Motor neuron (in vitro differentiated cells): ENCODE measurements around the gene PDPR. TPM values are rescaled to one million over a fixed set of nuclear protein-coding genes. Genes with fewer than 3 reads are reported as not detected.
A peak's percentile ranks its signal among the peaks of the same experiment; 100 is the strongest.
"Not testable (repeated sequence)": the region's sequence is repeated elsewhere in the genome, so short reads cannot be mapped to it uniquely, and the experiment has no call there.

Experiments
- ATAC-seq, 8 experiments: fragments of 200-7000 bp; cut with Tn5 transposase; replicated peaks in 6 of 8; 2 replicates each; pipeline ENCODE4 v1.8.0; 2021; ENCODE audit warnings: mild to moderate bottlenecking in 8 of 8, moderate library complexity in 8 of 8
- H3K27ac ChIP-seq, 2 donors: fragments of 250-450 bp; sonication (Bioruptor Pico); 2 replicates each; pipeline ENCODE4 v1.9.0; 2021; ENCODE audit warnings: antibody characterized with exemption in 2 of 2, mild to moderate bottlenecking in 2 of 2, moderate library complexity in 1 of 2
- H3K4me1 ChIP-seq, 2 donors: fragments of 250-450 bp; sonication (Bioruptor Pico); replicated peaks in 1 of 2; 2 replicates each; pipeline ENCODE4 v1.6.1; 2021; ENCODE audit warnings: antibody characterized with exemption in 2 of 2, mild to moderate bottlenecking in 2 of 2, moderate library complexity in 1 of 2
- H3K4me3 ChIP-seq, 5 donors: fragments of 250-450 bp; sonication (Bioruptor Pico); 2 replicates each; pipeline ENCODE4 v1.9.0; 2021; ENCODE audit warnings: antibody characterized with exemption in 5 of 5, mild to moderate bottlenecking in 5 of 5, moderate library complexity in 4 of 5
- WGBS, 10 experiments: fragments of 450-650 bp; shearing (Covaris generic); methylation state at CpG; one replicate each; pipeline ENCODE4 v1.0.0; 2022; 5-methylcytosine and 5-hydroxymethylcytosine counted together
- in situ Hi-C, 9 experiments: fragments of 400-800 bp; cut with MboI; loops; one replicate each; pipeline ENCODE4 v1.15.0; 2021; ENCODE audit warnings: low sequenced_read_pairs in 9 of 9, low pct_unique_long_range_greater_than_20kb in 2 of 9; ENCODE audit not compliant: unreplicated experiment in 9 of 9
- total RNA-seq, 8 experiments: library from RNA; unstranded; fragments of 300-600 nt; gene quantifications; 2 replicates each; pipeline versions ENCODE4 v1.2.3 to v1.2.4, GENCODE V29; 2022

The PDPR gene
- 10 to 100 TPM; 11.2 to 49.0 (median 16.1) TPM for total RNA-seq

DNA sequence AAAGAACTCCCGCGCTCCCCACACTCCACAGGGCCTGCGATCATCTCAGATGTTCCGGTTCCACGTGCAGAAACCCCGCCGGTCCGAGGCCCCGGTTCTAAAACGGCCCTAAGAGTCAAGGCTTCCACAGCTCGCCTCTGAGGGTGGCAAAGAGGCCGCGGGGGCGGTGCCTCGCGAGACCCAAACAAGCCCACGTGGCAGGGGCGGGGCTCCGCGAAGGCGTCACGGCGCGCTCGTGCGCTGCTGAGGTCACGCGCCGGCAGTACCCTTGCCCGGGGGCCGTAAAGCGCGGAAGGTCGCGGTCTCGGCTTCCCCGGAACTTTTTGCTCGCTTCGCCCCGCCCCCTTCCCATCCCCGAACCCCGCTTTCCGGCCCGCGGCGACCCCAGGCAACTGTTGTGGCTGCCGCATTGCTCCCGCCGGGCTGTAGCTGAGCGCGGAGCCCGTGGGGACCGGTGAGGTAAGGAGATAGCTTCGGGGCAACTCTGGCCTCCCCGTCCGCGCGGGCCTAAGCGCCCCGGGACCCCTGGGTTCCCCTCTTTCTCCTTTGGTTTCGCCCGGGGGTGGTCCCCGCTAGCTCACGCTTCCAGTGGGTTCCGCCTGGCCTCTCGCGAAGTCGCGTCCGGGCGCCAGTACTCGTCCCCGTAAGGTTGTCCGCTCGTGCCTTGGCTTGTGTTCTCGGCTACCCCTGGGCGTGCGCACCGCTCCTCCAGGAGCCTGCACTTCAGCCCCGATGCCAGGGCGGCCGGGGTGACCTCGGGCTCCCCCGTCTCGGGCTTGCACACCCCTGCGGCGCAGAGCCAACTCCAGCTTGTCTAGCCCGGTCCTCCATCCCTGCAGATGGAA lies at the start of gene PDPR:
Gene PDPR (plus strand): TSS at position 351 of the 845 bp plus-strand sequence. CDS start 6,161 bp downstream, outside the sequence.
- H3K27ac ChIP-seq: peak within 1 kb of the TSS; percentile 17 to 72
- H3K4me1 ChIP-seq, in situ Hi-C loops: not testable (repeated sequence)
- WGBS, 10 experiments: 0% methylated on average over 5 of the region's 88 CpGs; no CpG with 5 or more reads in 9 of the 10 experiments
- peak; percentile 87 to 96 (median 95) for ATAC-seq
- peak within 1 kb of the TSS; percentile 41 to 99 (median 98) for H3K4me3 ChIP-seq

DNA sequence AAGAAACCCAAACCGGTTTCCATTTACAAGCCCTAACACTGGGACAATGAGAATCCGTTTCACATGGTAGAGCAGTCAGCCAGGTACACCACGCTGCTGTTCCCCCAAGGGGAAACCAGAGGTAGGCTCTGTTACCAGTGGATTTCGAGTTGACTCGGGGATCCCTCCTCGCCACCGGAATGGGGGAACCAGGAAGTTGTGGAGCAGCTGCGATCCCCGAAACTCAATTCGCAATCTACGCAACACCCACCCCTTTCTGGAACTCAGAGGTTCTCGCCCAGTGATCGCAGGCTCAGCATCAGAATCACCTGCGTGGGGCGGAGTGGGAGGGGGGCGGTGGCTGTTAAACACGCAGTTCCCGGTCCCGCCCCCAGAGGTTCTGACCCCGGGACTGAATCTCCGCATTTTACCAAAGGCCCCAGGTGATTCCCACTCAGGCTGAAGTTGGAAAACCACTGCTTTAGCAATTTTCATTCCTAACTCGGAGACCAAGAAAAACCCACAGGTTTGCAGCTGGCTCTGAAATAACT lies 49.2 kb upstream of the PDPR start:
- in situ Hi-C loops: not testable (repeated sequence)
- Histone ChIP-seq H3K4me1 (peaks cover 3 to 11% of the 10 kb centered on the region in 2 donors), H3K4me3 (peak overlapping the region; percentile 50 to 81 (median 55)), H3K27ac (peak overlapping the region; percentile 75 to 89)
- no CpG with 5 or more reads among the region's 22 CpGs for WGBS, 10 experiments
- peak; percentile 1 to 33 (median 16) for ATAC-seq

DNA sequence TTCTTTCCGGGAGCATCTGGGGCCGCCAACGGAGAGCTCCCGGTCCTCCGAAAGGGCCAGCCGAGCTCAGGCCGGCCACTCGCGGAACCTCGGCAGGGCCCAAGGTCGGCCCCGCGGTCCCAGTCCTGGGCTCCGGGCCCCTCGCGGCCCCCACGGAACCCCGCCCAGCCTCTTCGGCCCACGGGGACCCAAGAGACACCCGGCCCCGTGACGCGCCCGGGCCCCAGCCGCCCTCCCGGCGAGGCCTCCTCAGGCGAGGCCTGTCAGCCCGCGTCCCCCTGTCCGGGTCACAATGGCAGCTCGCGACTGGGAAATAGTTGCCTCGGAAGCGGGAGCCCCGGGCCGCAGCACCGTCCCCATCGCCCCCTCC lies 48.8 kb upstream of the PDPR start:
- WGBS, 10 experiments: no CpG with 5 or more reads among the region's 40 CpGs
- in situ Hi-C loops: not testable (repeated sequence)
- peak overlapping the region; percentile 50 to 81 (median 55) for H3K4me3 ChIP-seq
- ATAC-seq: peak; percentile 11 to 60 (median 54)
- peaks cover 3 to 11% of the 10 kb centered on the region in 2 donors for H3K4me1 ChIP-seq
- H3K27ac ChIP-seq: peak overlapping the region; percentile 75 to 91

DNA sequence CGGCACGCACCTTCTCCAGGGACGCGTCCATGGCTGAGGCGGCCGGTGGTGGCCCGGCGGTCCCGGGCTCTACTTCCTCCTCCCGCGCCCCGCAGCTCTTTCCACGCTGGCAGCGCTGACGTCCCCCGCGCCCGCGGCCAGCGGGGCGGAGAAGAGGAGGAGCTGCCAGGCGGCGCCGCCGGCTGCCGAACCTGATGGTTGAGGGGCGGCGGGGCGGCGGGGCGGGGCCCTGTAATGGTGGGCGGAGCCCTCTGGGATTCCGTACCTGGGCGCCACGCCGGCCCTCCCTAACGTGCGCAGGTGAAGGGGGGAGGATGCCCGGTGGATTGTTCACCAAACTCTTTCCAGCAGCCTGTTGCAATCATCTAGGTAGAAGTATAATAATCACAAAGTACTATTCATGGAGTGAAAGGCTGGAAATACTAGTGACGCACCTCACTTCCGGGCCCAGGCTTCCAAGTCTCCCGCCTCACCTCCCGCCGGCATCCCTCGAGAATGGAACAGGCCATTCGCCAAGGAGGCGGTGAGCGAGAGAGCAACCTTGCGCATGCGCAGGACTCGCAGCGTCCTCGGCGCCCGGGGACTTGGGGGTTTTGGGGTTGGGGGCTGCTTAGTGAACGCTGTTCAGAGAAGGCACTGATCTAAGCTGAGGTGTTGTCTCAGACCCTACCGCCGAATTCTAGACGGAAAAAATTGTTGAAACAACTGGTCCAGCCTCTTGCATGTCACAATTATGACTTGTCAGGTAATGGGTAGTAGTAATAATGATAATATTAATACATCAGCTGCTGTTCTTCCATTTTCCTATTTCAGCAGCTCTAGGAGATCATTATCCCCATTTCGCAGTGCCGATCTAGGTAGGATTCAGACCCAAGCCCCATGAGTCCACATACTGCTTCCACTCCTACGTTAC lies 48.1 kb upstream of the PDPR start:
- in situ Hi-C loops, H3K4me1 ChIP-seq: not testable (repeated sequence)
- Histone ChIP-seq H3K27ac (peak overlapping the region; percentile 75 to 91), H3K4me3 (peak overlapping the region; percentile 50 to 81 (median 55))
- ATAC-seq: peak; percentile 66 to 94 (median 92)
- 29 to 57% methylated on average over 1 of the region's 62 CpGs; no CpG with 5 or more reads in 8 of the 10 experiments for WGBS, 10 experiments

DNA sequence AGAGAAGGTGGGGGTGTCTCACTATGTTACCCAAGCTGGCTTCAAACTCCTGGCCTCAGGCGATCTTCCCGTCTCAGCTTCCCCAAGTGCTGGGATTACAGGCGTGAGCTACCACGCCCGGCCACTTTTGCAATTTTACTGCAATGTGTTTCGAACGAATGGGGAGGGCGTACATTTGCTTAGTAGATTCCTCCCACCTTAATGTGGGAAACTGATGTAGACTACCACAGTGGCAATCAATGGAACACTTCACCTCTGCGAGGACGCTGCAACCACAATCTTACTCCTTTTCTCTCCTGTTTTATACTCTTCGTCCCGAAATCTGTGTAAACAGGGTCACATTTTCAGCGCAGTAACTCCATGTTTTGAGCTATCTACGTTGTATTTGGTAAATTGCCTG lies 47.4 kb upstream of the PDPR start:
- H3K4me1 ChIP-seq, H3K27ac ChIP-seq, in situ Hi-C loops: not testable (repeated sequence)
- ATAC-seq: peak in 3 of 8 experiments; percentile 7 to 35 (median 27)
- 11% methylated on average over 7 of the region's 14 CpGs; no CpG with 5 or more reads in 9 of the 10 experiments for WGBS, 10 experiments
- peak overlapping the region in 1 of 5 donors; percentile 30 for H3K4me3 ChIP-seq

DNA sequence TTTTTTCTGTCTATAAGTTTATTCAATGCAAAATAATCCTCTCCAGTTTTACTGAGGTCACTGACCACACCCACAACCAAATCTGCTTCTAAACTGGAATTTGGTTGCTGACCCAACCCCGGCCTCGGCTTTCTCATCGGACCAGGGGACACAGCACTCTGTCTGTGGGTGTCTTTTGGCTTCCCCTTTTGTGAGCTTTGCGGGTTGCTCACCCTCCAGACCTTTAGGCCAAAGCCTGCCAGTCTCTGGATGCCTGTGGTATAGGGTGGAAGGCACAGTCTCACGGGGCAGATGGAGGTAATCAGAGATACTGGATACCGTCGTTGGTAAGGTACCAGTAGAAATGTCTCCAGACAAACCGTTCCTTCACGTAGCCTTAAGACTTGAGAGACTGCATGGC lies 35.1 kb upstream of the PDPR start:
- ATAC-seq: peak in 3 of 8 experiments; percentile 32 to 65 (median 36)
- WGBS, 10 experiments: 100% methylated on average over 1 of the region's 9 CpGs; no CpG with 5 or more reads in 9 of the 10 experiments
- H3K27ac ChIP-seq, H3K4me3 ChIP-seq, in situ Hi-C loops, H3K4me1 ChIP-seq: not testable (repeated sequence)

DNA sequence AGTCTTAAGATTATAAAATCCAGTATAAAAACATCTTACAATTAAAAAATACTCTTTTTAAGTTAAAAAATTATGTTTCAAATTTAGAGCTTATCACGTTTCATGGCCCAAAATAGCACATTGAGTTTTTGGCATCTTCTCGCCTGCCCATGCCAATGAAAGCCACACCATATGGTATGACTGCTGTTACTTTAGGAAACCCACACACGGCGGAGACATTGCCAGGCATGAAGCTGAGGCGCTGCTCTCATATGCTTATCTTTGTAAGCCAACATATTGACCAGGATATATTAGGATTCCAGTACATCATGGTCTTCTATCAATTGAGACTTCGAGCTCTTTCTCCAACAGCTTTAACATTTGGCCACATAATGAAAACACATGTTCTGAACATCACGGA lies 32.9 kb upstream of the PDPR start:
- H3K27ac ChIP-seq, in situ Hi-C loops, ATAC-seq, H3K4me3 ChIP-seq, H3K4me1 ChIP-seq: not testable (repeated sequence)
- 0 to 89% (median 37%) methylated on average over 1 to 4 of the region's 7 CpGs; no CpG with 5 or more reads in 4 of the 10 experiments for WGBS, 10 experiments

DNA sequence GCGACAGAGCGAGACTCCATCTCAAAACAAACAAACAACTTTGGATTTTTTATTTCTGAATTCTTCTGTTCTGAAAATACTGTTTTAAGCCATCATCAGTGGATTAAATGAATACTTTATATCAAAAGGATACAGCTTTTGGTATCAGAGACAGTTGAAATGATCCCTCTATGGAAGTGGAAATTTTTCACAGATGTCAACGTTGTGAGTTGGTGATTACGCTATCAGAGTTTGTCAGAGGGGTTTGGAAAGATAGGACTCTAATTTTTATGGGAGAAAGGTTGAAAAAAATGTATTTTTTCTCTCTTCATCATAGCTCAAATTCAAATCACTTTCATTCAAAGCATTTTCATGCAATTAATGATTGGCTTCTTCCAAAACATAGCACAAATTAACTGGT lies 30.2 kb upstream of the PDPR start:
- H3K27ac ChIP-seq, in situ Hi-C loops, ATAC-seq, H3K4me1 ChIP-seq, H3K4me3 ChIP-seq: not testable (repeated sequence)
- 70 to 90% methylated on average over 2 of the region's 4 CpGs; no CpG with 5 or more reads in 8 of the 10 experiments for WGBS, 10 experiments

DNA sequence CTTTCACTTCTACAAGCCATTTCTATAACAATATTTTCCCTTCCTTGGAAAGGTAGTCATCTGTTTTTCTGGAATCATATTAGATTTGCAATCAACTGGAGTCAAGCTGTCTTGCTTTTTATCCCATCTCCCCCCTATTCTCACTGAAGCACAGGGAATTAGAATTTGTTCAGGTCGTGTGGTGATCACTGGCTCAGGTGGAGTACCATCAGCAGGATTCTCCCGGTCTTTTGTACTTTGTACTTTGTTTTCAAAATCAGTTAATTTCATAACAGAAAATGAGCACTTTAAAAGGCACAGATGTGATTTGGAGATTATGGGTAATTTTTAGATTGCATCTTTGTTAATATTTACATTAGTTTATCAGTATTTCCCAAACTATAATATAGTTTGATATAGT lies 26.0 kb upstream of the PDPR start:
- H3K27ac ChIP-seq, ATAC-seq, H3K4me1 ChIP-seq, in situ Hi-C loops, H3K4me3 ChIP-seq: not testable (repeated sequence)
- WGBS, 10 experiments: no CpG with 5 or more reads among the region's 2 CpGs

DNA sequence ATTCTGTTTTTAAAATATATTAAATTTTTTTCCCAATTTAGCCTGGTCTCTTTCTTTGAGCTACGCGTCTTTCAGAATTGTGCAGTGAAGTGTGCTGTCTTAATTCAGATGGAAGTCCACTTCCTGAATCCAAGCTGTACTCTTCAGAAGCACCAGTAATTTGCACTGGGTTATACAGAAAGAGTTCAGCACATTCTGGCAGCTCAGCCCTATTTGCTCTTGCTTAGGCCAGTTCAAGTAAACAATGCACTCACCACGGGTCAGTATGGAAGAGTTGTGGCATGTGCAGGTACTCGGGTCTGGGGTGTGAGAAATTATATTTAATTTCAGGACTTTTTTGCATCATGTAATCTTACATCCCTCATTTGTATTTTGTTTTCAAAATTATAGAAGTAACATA lies 25.3 kb upstream of the PDPR start:
- H3K27ac ChIP-seq, H3K4me1 ChIP-seq, H3K4me3 ChIP-seq, in situ Hi-C loops: not testable (repeated sequence)
- peak in 2 of 8 experiments; percentile 48 to 61 for ATAC-seq
- no CpG with 5 or more reads among the region's 4 CpGs for WGBS, 10 experiments

DNA sequence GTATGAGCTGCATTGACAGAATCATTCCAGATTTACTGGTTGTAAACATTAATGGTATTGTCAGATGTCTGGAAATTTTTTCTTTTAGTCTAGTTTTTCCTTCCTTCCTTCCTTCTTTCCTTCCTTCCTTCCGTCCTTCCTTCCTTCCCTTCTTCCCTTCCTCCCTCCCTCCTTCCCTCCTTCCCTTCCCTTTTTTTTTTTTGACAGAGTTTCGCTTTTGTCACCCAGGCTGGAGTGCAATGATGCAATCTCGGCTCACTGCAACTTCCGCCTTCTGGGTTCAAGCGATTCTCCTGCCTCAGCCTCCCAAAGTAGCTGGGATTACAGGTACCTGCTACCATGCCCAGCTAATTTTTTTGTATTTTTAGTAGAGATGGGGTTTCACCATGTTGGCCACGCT lies 24.8 kb upstream of the PDPR start:
- in situ Hi-C loops, H3K4me1 ChIP-seq, H3K4me3 ChIP-seq, H3K27ac ChIP-seq, ATAC-seq: not testable (repeated sequence)
- 57 to 100% (median 88%) methylated on average over 1 to 2 of the region's 6 CpGs; no CpG with 5 or more reads in 5 of the 10 experiments for WGBS, 10 experiments

DNA sequence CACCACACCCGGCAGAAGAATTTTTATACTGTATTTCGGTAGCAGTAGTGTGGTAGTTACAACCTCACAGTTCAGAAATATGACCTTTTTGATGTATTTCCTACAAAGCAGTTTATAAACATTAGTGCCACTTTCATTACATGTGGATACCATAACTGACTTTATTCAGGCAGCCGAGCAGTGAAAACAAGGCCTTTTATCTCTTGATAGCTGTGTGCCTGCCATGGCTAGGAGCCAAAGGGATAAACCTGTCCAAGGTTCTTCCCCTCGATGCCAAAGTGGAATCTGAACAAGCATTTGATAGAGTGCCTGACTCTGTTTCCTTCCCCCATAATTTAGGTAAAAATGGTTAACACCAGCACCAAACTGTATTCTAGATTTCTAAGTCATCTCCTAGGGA lies 23.0 kb upstream of the PDPR start:
- H3K4me1 ChIP-seq, H3K27ac ChIP-seq, in situ Hi-C loops, ATAC-seq, H3K4me3 ChIP-seq: not testable (repeated sequence)
- 100% methylated on average over 1 of the region's 4 CpGs; no CpG with 5 or more reads in 9 of the 10 experiments for WGBS, 10 experiments

DNA sequence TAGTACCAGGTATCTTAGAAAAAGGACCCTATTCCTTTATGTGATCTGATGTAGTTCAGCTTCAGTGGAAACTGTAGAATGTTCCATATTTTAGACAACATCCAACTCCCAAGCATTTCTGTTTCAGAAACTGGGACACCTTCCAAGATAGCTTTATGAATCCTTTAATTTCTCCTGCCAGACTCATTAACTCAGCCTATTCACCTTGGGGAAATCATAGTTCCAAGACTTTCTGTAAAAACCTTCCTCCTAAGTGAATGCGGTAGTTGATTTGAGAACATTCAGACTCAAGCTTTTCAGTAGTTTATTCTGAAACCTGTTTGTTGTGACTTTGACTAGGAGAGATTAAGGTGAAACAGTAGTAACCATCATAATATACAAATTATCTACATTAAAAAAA lies 20.0 kb upstream of the PDPR start:
- ATAC-seq, H3K27ac ChIP-seq, H3K4me3 ChIP-seq, H3K4me1 ChIP-seq, in situ Hi-C loops: not testable (repeated sequence)
- 80% methylated on average over 1 of the region's 1 CpG; no CpG with 5 or more reads in 9 of the 10 experiments for WGBS, 10 experiments
